Measurements from ENCODE around the gene BACH1.

The BACH1 gene

GRCh38 chr21:29316029-29316742 lies 17.5 kb downstream of the BACH1 start:
- no peak for DNase-seq

- DNase-seq = no peak
Measured at GRCh38 chr21:29316806-29317205, 18.1 kb downstream of the BACH1 start.

DNA sequence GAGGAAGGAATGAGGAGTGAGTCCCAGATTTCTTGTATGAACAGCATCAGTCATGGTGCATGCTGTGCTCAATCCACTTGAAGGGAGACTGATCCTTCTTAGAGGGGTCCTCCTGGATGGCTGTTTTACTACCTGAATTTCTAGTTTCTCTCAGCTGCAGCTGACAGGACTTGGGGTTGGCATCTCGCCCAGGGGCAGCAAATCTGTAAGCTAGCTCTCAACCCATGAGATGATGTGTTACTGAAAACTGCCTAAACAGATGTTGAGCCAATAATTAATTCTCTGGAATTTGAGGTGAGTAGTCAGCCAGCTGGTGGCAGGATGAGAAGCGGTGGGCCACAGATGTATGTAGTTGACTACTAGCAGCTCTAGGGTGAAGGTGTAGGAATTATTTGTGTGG lies 19.6 kb downstream of the BACH1 start:
- DNase-seq = no peak

DNA sequence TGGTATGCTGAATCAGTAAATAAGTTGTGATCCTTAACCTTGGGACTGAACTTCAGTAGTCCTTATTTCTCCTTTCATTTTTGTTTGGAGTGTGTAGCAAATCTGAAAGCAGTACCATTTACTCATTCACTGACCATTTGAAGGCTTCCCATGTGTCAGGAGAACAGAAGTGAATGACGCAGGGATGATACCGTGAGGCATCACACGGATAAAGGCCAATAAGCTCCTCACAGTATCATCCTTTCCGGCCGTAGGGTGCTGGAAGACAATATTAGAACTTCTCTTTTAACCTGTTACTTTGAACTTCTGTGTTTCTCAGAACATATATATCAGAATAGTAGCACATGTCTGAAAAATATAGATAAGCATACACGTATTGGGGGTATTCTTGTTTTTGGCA lies 21.3 kb downstream of the BACH1 start:
- no peak for DNase-seq

GRCh38 chr21:29321217-29321616 lies 22.5 kb downstream of the BACH1 start:
- no peak for DNase-seq

DNA sequence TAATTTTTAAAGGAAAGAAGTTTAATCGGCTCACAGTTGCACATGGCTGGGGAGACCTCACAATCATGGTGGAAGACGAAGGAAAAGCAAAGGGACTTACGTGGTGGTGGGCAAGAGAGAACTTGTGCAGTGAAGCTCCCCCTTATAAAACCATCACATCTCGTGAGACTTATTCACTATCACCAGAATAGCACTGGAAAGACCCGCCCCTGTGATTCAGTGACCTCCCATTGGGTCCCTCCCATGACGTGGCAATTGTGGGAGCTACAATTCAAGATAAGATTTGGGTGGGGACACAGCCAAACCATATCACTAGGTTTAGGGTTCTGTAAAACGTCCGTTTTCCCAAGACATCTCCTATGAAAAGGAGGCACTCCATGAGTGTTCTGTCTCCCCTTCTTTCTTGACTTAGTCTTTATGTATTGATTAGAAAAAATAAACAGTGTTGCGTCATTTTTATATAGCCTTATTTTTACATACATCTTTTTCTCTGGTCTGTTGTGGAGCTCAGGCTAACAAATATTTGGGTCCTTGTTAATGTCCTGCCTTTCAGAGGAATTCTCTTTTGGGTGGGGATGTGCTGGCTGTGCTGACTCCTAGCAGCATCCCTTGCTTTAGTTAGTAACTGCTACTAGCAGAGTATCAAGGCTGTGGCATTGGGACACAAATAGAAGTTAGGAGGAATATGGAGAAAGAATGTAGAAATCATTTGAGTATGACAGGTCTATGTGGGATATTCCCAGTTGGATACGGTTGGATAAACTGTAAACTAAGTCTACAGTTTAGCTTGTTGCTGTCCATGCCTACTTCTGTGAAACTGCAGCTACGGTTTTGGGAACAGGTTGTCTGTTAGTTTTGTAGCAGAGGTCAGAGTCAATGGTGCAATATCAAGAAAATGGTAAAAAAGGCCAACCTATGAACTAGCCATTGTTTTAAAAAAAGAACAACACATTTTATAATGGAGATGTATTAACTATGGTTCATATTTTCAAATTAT lies 23.5 kb downstream of the BACH1 start:
- DNase-seq = no peak

DNA sequence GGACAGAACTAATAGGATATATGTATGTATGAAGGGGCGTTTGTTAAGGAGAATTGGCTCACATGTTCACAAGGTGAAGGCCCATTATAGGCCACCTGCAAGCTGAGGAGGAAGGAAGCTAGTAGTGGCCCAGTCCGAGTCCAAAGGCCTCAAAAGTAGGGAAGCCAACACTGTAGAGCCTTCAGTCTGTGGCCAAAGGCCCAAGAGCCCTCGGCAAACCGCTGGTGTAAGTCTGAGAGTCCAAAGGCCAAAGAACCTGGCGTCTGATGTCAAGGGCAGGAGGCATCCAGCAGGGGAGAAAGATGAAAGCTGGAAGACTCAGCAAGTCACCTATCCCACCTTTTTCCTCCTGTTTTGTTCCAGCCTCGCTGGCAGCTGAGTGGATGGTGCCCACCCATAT lies 24.5 kb downstream of the BACH1 start:
- DNase-seq = no peak

GRCh38 chr21:29326914-29327554 lies 28.3 kb downstream of the BACH1 start:
- no peak for DNase-seq

- DNase-seq = no peak
Measured at GRCh38 chr21:29329406-29329805, 30.7 kb downstream of the BACH1 start.

DNA sequence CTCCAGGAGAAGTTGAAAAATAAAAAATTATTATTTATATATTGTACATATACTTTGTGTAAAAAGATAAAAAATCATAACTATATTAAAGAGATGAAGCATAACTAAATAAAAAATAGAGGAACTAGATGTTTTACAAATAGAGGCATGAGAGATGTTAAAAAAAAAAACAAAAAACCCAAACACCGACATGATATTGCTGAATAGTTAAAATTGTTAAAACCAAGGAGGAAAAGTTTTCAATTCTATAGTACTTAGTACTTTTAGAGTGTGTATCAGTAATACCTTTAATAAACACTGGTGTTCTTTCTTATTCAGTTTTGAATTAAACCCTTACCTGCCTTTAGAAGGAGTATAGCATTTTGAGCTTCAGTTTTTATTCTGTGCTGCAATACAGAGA lies 32.1 kb downstream of the BACH1 start:
- DNase-seq = no peak

DNA sequence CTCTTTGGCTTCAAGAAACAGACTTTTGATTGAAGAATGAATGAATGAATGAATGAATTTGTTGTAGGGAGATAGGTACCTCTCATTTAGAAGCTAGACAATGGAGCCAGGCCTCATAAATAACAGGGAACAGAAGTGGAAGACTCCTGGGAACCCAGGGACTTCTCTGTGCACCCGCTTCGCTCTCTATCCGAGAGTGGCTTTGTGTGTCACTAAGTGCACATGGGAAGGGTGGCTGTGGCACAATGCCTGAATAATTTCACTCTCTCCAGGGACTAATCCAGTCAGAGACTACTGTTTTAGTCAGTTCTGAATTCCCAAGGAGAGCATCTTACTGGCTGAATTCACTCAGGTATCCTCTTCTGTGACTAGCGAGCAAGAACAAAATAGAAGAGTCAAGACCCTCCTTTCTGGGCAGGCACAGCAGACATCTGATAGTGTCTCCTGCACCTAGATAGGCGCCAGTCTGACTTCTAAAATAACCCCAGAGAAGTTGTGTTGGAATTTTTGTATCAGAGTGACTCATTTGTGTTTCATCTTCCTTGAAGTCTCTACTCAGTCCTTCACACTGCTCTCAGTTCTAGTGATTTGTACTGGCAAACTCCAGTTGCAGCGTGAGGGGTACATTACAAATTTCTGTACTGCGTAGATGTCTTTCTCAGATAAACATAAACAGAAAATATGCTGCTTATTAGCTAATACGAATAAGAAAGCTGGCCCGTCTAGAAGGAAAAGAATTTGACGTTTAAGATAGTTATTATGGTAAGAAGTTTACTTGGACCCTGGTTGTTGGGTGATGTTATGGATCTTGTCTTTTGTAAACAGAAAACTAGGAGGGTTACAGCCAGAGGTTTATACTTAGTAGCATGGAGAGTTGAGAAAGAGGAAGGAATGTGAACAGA lies 34.0 kb downstream of the BACH1 start:
- no peak for DNase-seq

DNA sequence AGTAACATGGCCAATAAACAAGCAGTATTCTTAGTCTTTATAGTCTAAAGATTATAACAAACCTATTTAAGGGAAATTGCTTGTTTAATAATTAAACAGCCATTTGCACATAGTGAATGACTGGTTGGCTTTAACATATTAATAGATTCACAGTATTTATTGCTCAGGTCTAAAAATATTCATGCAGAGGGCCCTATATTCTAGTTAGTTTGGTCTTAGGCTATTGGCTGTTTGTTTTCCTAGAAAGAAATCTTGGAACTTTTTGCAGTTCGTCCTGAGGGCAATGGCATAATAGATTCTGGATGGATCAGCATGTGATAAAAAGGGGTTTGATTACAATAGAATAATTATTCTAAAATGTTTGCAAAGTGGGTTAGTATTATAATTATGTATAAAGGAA lies 34.7 kb downstream of the BACH1 start:
- no peak for DNase-seq

DNA sequence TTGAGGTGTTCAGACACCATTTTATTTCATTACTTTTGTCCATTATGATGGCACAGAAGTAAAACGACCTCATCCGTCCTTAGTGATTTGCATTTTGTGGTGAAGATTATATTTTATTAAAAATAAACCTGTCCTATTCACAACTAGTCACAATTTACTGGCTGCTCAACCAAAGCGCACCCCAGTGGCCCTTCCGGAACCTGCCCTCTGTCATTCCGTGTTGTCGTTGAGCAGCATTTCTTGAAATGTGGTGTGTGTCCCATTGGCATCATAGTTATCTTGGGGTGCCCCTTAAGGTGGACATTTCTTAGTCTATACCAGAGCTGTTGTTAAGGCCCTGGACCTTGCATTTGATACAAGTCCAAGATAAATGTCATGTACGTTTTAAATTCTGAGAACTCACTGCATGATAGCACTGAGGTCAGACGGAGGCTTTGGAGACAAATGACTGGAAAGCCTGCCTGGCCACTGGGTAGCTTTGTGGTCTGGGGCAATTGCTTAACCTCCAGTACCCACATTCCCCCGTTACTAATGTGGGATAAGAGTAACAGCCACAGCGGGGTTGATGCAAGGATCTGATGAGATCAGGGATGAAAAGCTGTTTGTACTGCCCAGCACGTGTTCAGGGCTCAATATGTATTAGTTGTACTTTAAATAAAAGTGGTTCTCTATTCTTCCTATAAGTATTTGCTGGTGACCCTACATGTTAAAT lies 36.2 kb downstream of the BACH1 start:
- no peak for DNase-seq

GRCh38 chr21:29335720-29336119 lies 37.0 kb downstream of the BACH1 start:
- no peak for DNase-seq

GRCh38 chr21:29338256-29338655 lies 39.5 kb downstream of the BACH1 start:
- DNase-seq = no peak

DNA sequence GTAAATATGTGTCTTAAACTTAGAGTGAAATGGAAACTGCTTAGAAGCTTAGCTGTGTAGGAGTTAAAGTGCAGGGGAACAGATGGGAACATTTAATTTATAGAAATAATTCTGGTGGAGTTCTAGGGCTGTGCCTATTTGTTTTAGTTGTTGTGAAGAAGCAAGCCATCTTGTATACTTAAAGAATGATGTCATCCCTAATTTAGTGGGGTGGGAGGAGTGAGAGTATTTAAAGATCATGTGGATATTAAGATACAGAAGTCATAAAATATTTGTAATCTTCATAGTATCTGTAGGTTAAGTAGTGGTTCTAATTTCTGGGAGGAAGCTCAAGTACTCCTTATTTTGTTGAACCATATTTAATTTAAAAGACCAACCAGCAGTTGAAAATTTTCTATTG lies 41.5 kb downstream of the BACH1 start:
- DNase-seq = no peak

DNA sequence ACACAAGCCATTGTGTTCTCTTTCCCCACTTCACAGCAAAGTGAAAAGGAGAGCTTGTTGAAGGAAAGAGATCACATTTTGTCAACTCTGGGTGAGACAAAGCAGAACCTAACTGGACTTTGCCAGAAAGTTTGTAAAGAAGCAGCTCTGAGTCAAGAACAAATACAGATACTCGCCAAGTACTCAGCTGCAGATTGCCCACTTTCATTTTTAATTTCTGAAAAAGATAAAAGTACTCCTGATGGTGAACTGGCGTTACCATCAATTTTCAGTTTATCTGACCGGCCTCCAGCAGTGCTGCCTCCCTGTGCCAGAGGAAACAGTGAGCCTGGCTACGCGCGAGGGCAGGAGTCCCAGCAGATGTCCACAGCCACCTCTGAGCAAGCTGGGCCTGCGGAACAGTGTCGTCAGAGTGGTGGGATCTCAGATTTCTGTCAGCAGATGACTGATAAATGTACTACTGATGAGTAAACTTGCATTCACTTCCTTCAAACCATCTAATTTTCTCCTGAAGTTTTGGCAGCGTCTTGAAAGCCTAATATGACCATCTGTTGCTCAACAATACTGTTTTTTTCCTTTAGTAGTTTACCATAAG lies 43.7 kb downstream of the BACH1 start:
- DNase-seq = no peak

DNA sequence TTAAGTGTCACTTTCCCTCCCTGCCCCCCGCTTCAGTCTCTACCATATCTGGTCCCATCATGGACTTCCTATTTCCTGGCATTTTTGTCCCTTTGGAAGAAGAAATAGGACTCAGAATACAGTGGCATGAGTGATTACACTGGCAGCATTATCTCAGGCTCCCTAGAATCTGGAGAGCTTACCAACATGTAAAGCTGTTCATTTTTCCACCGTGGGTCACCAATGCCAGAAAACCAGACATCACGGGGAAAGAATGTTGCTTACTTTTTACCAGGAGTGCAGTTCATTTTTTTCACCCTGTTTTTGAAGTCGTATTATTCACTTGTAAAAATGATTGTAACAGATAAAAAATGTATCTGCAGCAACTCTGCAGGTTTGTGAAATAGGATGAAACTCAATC lies 44.8 kb downstream of the BACH1 start:
- no peak for DNase-seq

GRCh38 chr21:29346281-29346680 lies 47.6 kb downstream of the BACH1 start:
- no peak for DNase-seq

DNA sequence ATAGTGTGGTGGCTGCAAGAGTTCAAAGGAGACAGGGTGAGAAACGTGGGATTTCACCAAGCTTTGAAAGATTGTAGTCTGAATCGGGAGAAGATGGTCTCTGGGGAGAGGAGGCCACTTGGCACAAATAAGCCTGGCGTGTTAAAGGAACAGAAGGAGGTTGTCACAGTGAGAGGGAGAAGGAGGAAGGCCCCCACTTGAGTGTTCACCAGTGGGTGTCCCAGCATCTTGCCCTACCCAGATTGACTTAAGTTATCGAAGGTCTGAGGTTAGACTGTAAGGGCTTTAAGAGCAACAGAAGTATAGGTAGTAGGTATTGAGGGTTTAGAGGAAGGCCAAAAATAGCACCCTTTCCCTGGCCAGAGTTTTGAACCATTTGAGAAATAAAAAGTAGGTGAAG lies 48.0 kb downstream of the BACH1 start:
- DNase-seq = no peak

- DNase-seq = no peak
Measured at GRCh38 chr21:29347274-29347681, 48.6 kb downstream of the BACH1 start.

DNA sequence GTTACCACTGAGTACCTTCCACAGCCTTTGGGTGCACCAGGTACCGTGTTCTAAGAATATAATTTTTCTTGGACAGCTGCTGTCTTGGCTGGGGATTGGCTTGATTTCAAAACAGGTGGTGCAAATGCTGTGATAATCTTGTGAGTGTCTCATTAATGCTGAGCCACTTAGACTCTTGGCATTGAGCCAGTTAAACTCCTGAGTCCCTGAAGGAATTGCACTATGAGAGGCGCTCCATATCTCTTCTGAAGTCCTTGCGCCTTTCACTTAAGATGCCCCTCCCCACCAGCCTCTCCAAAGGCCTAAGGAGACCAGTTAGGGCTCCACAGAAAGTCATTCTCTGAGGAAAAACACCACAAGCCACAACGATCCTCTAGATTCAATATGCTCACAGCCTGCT lies 51.0 kb downstream of the BACH1 start:
- no peak for DNase-seq

Measured in activated CD4-positive, CD25-positive, alpha-beta regulatory T cell treated with anti-CD3 and anti-CD28 coated beads, Interleukin-2, amount 50 U/mL, for 72 hours (primary cell).